Hepatocyte (in vitro differentiated cells): ENCODE data around the gene GAD2. TPM values are rescaled to one million over a fixed set of nuclear protein-coding genes. Genes with fewer than 3 reads are reported as not detected.

ENCODE experiments used
- DNase-seq: peaks from one replicate; pipeline ENCODE4 v3.0.0-alpha.2; 2016; ENCODE audit warnings: low spot score
- H2AFZ ChIP-seq: fragments of 200-600 bp; sonication (generic); 2 replicates; pipeline ENCODE4 v1.6.0; 2016; ENCODE audit warnings: antibody characterized with exemption, mild to moderate bottlenecking
- H3K27ac ChIP-seq: fragments of 200-600 bp; sonication (generic); 2 replicates; pipeline ENCODE4 v1.5.1; 2016; ENCODE audit warnings: mild to moderate bottlenecking
- H3K27me3 ChIP-seq: fragments of 200-600 bp; sonication (generic); 2 replicates; pipeline ENCODE4 v1.6.1; 2016
- H3K36me3 ChIP-seq: fragments of 200-600 bp; sonication (generic); replicated peaks from 2 replicates; pipeline ENCODE4 v1.5.1; 2016; ENCODE audit warnings: low read depth; ENCODE audit not compliant: insufficient read depth
- H3K4me1 ChIP-seq: fragments of 200-600 bp; sonication (generic); 2 replicates; pipeline ENCODE4 v1.5.1; 2016; ENCODE audit warnings: mild to moderate bottlenecking, moderate library complexity; ENCODE audit not compliant: insufficient read depth
- H3K4me2 ChIP-seq: fragments of 200-600 bp; sonication (generic); 2 replicates; pipeline ENCODE4 v1.6.0; 2016
- H3K4me3 ChIP-seq: fragments of 200-600 bp; sonication (generic); 2 replicates; pipeline ENCODE4 v1.5.1; 2016; ENCODE audit warnings: mild to moderate bottlenecking
- H3K79me2 ChIP-seq: fragments of 200-600 bp; sonication (generic); 2 replicates; pipeline ENCODE4 v1.6.0; 2017; ENCODE audit warnings: mild to moderate bottlenecking
- H3K9me2 ChIP-seq: fragments of 200-600 bp; sonication (generic); replicated peaks from 2 replicates; pipeline ENCODE4 v1.6.0; 2017; ENCODE audit warnings: mild to moderate bottlenecking; ENCODE audit not compliant: insufficient read depth
- H3K9me3 ChIP-seq: fragments of 200-600 bp; sonication (generic); 2 replicates; pipeline ENCODE4 v1.5.1; 2016; ENCODE audit warnings: low read depth, mild to moderate bottlenecking
- H4K20me1 ChIP-seq: fragments of 200-600 bp; sonication (generic); 2 replicates; pipeline ENCODE4 v1.6.0; 2016; ENCODE audit warnings: mild to moderate bottlenecking; ENCODE audit not compliant: insufficient read depth, poor library complexity, severe bottlenecking
- EZH2 ChIP-seq: fragments of 200-600 bp; sonication (generic); IDR thresholded peaks from 2 replicates; pipeline ENCODE4 v1.6.1; 2016; ENCODE audit warnings: antibody characterized with exemption, mild to moderate bottlenecking, borderline replicate concordance
- EZH2phosphoT487 ChIP-seq: fragments of 200-600 bp; sonication (generic); IDR thresholded peaks from one replicate; pipeline ENCODE4 v1.6.1; 2018; ENCODE audit warnings: antibody characterized with exemption, mild to moderate bottlenecking, low read depth, moderate library complexity; ENCODE audit not compliant: unreplicated experiment, severe bottlenecking
- WGBS: methylation state at CpG from one replicate; pipeline ENCODE4 v1.1.6; 2016; ENCODE audit warnings: low lambda C conversion rate; ENCODE audit errors: missing lambda C conversion rate; 5-methylcytosine and 5-hydroxymethylcytosine counted together
- polyA plus RNA-seq: library from polyadenylated mRNA; unstranded; fragments of >200 nt; fragmentation: Nextera tagmentation; extraction: Ambion mirVana; gene quantifications from 2 replicates; pipeline ENCODE4 v1.2.1, GENCODE V29; 2016
- total RNA-seq: library from RNA; depleted of rRNA; stranded (reverse); fragments of >200 nt; gene quantifications from 2 replicates; pipeline ENCODE4 v1.2.3, GENCODE V29; 2014
- TF ChIP-seq, protein P1 (sequence below): fragments of 200-600 bp; sonication (generic); IDR thresholded peaks from 2 replicates; pipeline ENCODE4 v1.5.1; 2016; ENCODE audit warnings: antibody characterized with exemption, mild to moderate bottlenecking; ENCODE audit not compliant: poor library complexity

GAD2 gene
- total and polyA plus RNA-seq, 2 experiments from 2014 or later, result 0.33 to 0.53 TPM

DNA sequence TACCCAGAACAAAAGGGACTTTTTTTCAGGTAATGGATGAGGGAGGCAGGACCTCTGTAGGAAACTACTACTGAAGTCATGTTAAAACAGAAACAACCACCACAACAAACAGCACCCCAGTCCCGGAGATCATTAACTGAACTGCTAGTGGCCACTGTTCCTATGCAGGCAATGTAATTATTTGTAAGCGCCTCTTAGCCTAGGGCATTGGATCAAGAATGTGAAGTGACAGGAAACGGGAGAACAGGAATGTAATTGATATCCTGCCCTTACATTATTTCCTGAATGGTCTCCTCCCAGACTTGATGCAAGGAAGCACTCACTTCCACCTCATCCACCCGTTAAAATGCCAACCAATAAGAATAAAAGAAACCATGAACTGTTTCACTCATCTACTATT lies 16.7 kb upstream of the GAD2 start:
- 48% methylated on average over 4 of the region's 4 CpGs for WGBS
- no peaks in the 10 kb centered on the region for H3K36me3 ChIP-seq

DNA sequence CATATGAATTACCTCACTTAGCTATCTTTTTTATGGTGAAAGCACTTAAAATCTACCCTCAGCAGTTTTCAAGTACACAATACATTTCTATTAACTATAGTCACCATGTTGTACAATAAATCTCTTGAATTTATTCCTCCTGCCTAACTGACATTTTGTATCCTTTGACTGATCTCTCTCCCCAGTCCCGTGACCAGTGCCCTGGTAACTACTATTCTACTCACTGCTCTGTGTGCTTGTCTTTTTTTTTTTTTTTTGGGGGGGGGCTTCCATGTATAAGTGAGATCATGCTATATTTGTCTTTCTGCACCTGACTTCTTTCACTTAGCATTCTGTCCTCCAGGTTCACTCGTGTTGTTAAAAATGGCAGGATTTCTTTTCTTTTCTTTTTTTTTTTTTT lies 11.4 kb upstream of the GAD2 start:
- no peaks in the 10 kb centered on the region for H3K9me2 ChIP-seq
- H3K4me2 ChIP-seq, result no peak overlapping the region
- TF ChIP-seq, protein P1, sequence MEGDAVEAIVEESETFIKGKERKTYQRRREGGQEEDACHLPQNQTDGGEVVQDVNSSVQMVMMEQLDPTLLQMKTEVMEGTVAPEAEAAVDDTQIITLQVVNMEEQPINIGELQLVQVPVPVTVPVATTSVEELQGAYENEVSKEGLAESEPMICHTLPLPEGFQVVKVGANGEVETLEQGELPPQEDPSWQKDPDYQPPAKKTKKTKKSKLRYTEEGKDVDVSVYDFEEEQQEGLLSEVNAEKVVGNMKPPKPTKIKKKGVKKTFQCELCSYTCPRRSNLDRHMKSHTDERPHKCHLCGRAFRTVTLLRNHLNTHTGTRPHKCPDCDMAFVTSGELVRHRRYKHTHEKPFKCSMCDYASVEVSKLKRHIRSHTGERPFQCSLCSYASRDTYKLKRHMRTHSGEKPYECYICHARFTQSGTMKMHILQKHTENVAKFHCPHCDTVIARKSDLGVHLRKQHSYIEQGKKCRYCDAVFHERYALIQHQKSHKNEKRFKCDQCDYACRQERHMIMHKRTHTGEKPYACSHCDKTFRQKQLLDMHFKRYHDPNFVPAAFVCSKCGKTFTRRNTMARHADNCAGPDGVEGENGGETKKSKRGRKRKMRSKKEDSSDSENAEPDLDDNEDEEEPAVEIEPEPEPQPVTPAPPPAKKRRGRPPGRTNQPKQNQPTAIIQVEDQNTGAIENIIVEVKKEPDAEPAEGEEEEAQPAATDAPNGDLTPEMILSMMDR, result no peak
- TF ChIP-seq EZH2phosphoT487, result no peak
- no peak for TF ChIP-seq EZH2
- H3K9me3 ChIP-seq, result no peaks in the 10 kb centered on the region
- no peaks in the 10 kb centered on the region for H4K20me1 ChIP-seq
- no peak overlapping the region for H3K27ac ChIP-seq
- peaks cover 4% of the 10 kb centered on the region for H3K27me3 ChIP-seq
- no peak overlapping the region for H3K4me3 ChIP-seq
- H2AFZ ChIP-seq, result no peak overlapping the region
- H3K79me2 ChIP-seq, result no peaks in the 10 kb centered on the region
- WGBS, result 89% methylated on average over 2 of the region's 2 CpGs
- H3K4me1 ChIP-seq, result no peaks in the 10 kb centered on the region
- no peaks in the 10 kb centered on the region for H3K36me3 ChIP-seq
- no peak for DNase-seq

More for the DNA sequence above, 16.7 kb upstream of the GAD2 start:
- Histone ChIP-seq H3K9me3 (no peaks in the 10 kb centered on the region), H3K79me2 (no peaks in the 10 kb centered on the region), H3K4me1 (no peaks in the 10 kb centered on the region), H3K4me2 (no peak overlapping the region), H3K4me3 (no peak overlapping the region), H4K20me1 (no peaks in the 10 kb centered on the region), H3K27me3 (no peaks in the 10 kb centered on the region), H3K9me2 (no peaks in the 10 kb centered on the region), H2AFZ (no peak overlapping the region), H3K27ac (no peak overlapping the region)
- DNase-seq, result no peak
- TF ChIP-seq, protein P1, result no peak
- TF ChIP-seq EZH2, result no peak
- TF ChIP-seq EZH2phosphoT487, result no peak

DNA sequence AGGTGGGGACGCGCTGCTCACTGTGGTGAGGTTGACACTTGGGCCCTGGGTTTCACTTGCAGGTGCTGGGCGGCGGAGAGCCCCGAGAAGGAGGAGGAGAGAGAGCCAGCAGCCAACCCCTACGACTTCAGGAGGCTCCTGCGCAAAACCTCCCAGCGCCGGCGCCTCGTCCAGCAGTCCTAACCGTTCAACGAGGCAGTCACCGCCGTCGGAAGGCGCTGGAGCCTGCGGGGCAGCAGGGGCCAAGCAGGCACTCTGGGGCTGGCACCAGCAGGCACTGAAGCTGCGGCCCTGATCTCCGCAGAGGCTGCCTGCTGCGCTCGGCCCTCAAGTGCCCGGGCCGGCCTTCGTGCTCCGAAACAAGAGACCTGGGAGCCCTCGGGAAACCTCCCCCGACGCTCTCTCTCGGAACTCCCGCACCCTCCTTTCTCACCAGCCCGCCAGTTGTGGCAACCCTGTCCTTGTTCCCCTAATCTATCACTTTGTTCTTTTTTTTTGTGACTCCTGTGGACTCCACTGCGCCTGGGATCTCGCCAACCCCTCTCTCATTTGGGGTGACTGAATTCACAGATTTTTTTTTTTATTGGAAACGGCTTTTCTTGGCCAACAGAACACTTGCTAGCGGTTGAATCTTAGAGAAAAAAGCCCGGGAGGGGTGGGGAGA lies 4.7 kb upstream of the GAD2 start:
- WGBS, result 8% methylated on average over 37 of the region's 37 CpGs
- peaks cover 70% of the 10 kb centered on the region for H3K27me3 ChIP-seq
- peak; percentile 76 for TF ChIP-seq EZH2
- TF ChIP-seq EZH2phosphoT487, result peak; percentile 52
- TF ChIP-seq, protein P1, result no peak

More for the DNA sequence above, 4.7 kb upstream of the GAD2 start:
- no peak overlapping the region for H2AFZ ChIP-seq
- H3K9me3 ChIP-seq, result no peaks in the 10 kb centered on the region
- H3K9me2 ChIP-seq, result no peaks in the 10 kb centered on the region
- no peaks in the 10 kb centered on the region for H4K20me1 ChIP-seq
- peak overlapping the region; percentile 16 for H3K4me2 ChIP-seq
- DNase-seq, result peak; percentile 6
- no peaks in the 10 kb centered on the region for H3K79me2 ChIP-seq
- H3K36me3 ChIP-seq, result no peaks in the 10 kb centered on the region
- H3K4me1 ChIP-seq, result peaks cover 12% of the 10 kb centered on the region
- H3K27ac ChIP-seq, result no peak overlapping the region
- H3K4me3 ChIP-seq, result no peak overlapping the region
